ENCODE data around the gene B4GALNT4.
A peak's percentile ranks its signal among the peaks of the same experiment; 100 is the strongest.
"Not testable (repeated sequence)": the region's sequence is repeated elsewhere in the genome, so short reads cannot be mapped to it uniquely, and the experiment has no call there.

B4GALNT4 gene

GRCh38 chr11:359181-359714 is 10.1 kb upstream of the B4GALNT4 start:
- DNase-seq (ENCODE audit: low spot score), result no peak

GRCh38 chr11:360326-361280 is 8.7 kb upstream of the B4GALNT4 start:
- no peak for DNase-seq (ENCODE audit: low spot score)

- DNase-seq (ENCODE audit: low spot score), result no peak
These were observed 6.5 kb upstream of the B4GALNT4 start for GRCh38 chr11:362642-363442.

- DNase-seq (ENCODE audit: low spot score), result not testable (repeated sequence)
These were observed 5.9 kb upstream of the B4GALNT4 start for GRCh38 chr11:363443-363805.

- DNase-seq (ENCODE audit: low spot score), result no peak
These were observed 5.1 kb upstream of the B4GALNT4 start for GRCh38 chr11:363948-364761.

GRCh38 chr11:364991-365725 is 4.1 kb upstream of the B4GALNT4 start:
- no peak for DNase-seq (ENCODE audit: low spot score)

- no peak for DNase-seq (ENCODE audit: low spot score)
These were observed 3.5 kb upstream of the B4GALNT4 start for GRCh38 chr11:365831-366230.

- DNase-seq (ENCODE audit: low spot score), result no peak
These were observed 1.3 kb upstream of the B4GALNT4 start for GRCh38 chr11:367956-368413.

- peak; percentile 31 for DNase-seq (ENCODE audit: low spot score)
These were observed 624 bp upstream of the B4GALNT4 start for GRCh38 chr11:368414-369335.

- DNase-seq (ENCODE audit: low spot score), result no peak
These were observed 1.0 kb downstream of the B4GALNT4 start for GRCh38 chr11:370070-370941.

GRCh38 chr11:371051-371450 is 1.8 kb downstream of the B4GALNT4 start:
- no peak for DNase-seq (ENCODE audit: low spot score)

GRCh38 chr11:371716-372590 is 2.7 kb downstream of the B4GALNT4 start:
- DNase-seq (ENCODE audit: low spot score), result no peak

GRCh38 chr11:372809-373715 is 3.8 kb downstream of the B4GALNT4 start:
- no peak for DNase-seq (ENCODE audit: low spot score)

- DNase-seq (ENCODE audit: low spot score), result peak; percentile 88
These were observed 4.6 kb downstream of the B4GALNT4 start for GRCh38 chr11:373716-374551.

GRCh38 chr11:375065-376025 is 6.0 kb downstream of the B4GALNT4 start:
- no peak for DNase-seq (ENCODE audit: low spot score)

All from globus pallidus (tissue), 1 donor.